ENCODE measurements around the gene SENP6. TPM values are rescaled to one million over a fixed set of nuclear protein-coding genes. Genes with fewer than 3 reads are reported as not detected.
"Not testable (repeated sequence)": the region's sequence is repeated elsewhere in the genome, so short reads cannot be mapped to it uniquely, and the experiment has no call there.

The SENP6 gene
- total RNA-seq, 1 donor from 2014 or later, result 202 TPM

- peaks cover 6% of the 10 kb centered on the region for H4K20me1 ChIP-seq (ENCODE audit: low read depth)
- H3K36me3 Mint-ChIP-seq, result peaks cover 28% of the 10 kb centered on the region
- no peak for DNase-seq (ENCODE audit: low spot score)
- H3K4me2 ChIP-seq, result no peak overlapping the region
- no peak overlapping the region for H2AFZ ChIP-seq (replicated peaks)
- H3K4me1 Mint-ChIP-seq, result no peaks in the 10 kb centered on the region
- no peaks in the 10 kb centered on the region for H3K27me3 Mint-ChIP-seq (ENCODE audit: insufficient read depth, low read depth)
- TF ChIP-seq CTCF (IDR thresholded peaks at IDR 0.05), result no peak
- H3K36me3 ChIP-seq, result peaks cover 22% of the 10 kb centered on the region
- no peaks in the 10 kb centered on the region for H3K27me3 ChIP-seq
- H3K4me3 Mint-ChIP-seq, result no peak overlapping the region
- H3K4me1 ChIP-seq, result no peaks in the 10 kb centered on the region
- H3K9ac ChIP-seq, result no peak overlapping the region
- H3K9me3 Mint-ChIP-seq, result no peaks in the 10 kb centered on the region
- no peak overlapping the region for H3K27ac ChIP-seq
- peaks cover 11% of the 10 kb centered on the region for H3F3A ChIP-seq (ENCODE audit: low read depth)
- peaks cover 92% of the 10 kb centered on the region for H3K79me2 ChIP-seq (ENCODE audit: low read depth)
- H3K27ac Mint-ChIP-seq, result no peak overlapping the region
- no peak overlapping the region for H3K4me3 ChIP-seq
- no peaks in the 10 kb centered on the region for H3K9me3 ChIP-seq (ENCODE audit: low read depth)
These were observed 23.3 kb downstream of the SENP6 start for GRCh38 chr6:75624988-75625387.

- Mint-ChIP-seq H3K27me3 (ENCODE audit: insufficient read depth, low read depth) (no peaks in the 10 kb centered on the region), H3K4me3 (no peak overlapping the region), H3K36me3 (peaks cover 21% of the 10 kb centered on the region), H3K9me3 (no peaks in the 10 kb centered on the region), H3K4me1 (no peaks in the 10 kb centered on the region), H3K27ac (no peak overlapping the region)
- Histone ChIP-seq H3K4me2 (no peak overlapping the region), H3F3A (ENCODE audit: low read depth) (peaks cover 11% of the 10 kb centered on the region), H3K27me3 (no peaks in the 10 kb centered on the region), H3K9ac (no peak overlapping the region), H3K79me2 (ENCODE audit: low read depth) (peaks cover 92% of the 10 kb centered on the region), H3K9me3 (ENCODE audit: low read depth) (no peaks in the 10 kb centered on the region), H3K36me3 (peaks cover 28% of the 10 kb centered on the region), H4K20me1 (ENCODE audit: low read depth) (peaks cover 6% of the 10 kb centered on the region), H2AFZ (replicated peaks) (no peak overlapping the region), H3K27ac (no peak overlapping the region), H3K4me3 (no peak overlapping the region), H3K4me1 (no peaks in the 10 kb centered on the region)
- TF ChIP-seq EZH2 (IDR thresholded peaks at IDR 0.05) (no peak), EZH2phosphoT487 (IDR thresholded peaks at IDR 0.05) (no peak), CTCF (IDR thresholded peaks at IDR 0.05) (no peak)
- no peak for DNase-seq (ENCODE audit: low spot score)
These were observed 24.9 kb downstream of the SENP6 start for GRCh38 chr6:75626561-75626960.

GRCh38 chr6:75627708-75628107 is 26.0 kb downstream of the SENP6 start:
- H3K9ac ChIP-seq; DNase-seq (ENCODE audit: low spot score); H3K27ac Mint-ChIP-seq; H2AFZ ChIP-seq (replicated peaks); H3K4me3 ChIP-seq; H3K4me1 Mint-ChIP-seq; H3K27me3 Mint-ChIP-seq (ENCODE audit: insufficient read depth, low read depth); H3K4me3 Mint-ChIP-seq; H3K9me3 ChIP-seq (ENCODE audit: low read depth); H3K4me2 ChIP-seq; H3K27me3 ChIP-seq; H3K27ac ChIP-seq; H3K4me1 ChIP-seq; H3K9me3 Mint-ChIP-seq; H4K20me1 ChIP-seq (ENCODE audit: low read depth): not testable (repeated sequence)
- Histone ChIP-seq H3F3A (ENCODE audit: low read depth) (peaks cover 11% of the 10 kb centered on the region), H3K79me2 (ENCODE audit: low read depth) (peaks cover 92% of the 10 kb centered on the region), H3K36me3 (peaks cover 29% of the 10 kb centered on the region)
- peaks cover 15% of the 10 kb centered on the region for H3K36me3 Mint-ChIP-seq

GRCh38 chr6:75631859-75632635 is 30.4 kb downstream of the SENP6 start:
- H3K27me3 ChIP-seq, result no peaks in the 10 kb centered on the region
- no peak overlapping the region for H3K4me2 ChIP-seq
- Mint-ChIP-seq H3K4me1 (no peaks in the 10 kb centered on the region), H3K27ac (no peak overlapping the region), H3K4me3 (no peak overlapping the region), H3K36me3 (peaks cover 21% of the 10 kb centered on the region), H3K27me3 (ENCODE audit: insufficient read depth, low read depth) (no peaks in the 10 kb centered on the region), H3K9me3 (no peaks in the 10 kb centered on the region)
- H3K4me1 ChIP-seq, result no peaks in the 10 kb centered on the region
- no peak overlapping the region for H3K9ac ChIP-seq
- TF ChIP-seq EZH2phosphoT487 (IDR thresholded peaks at IDR 0.05) (no peak), EZH2 (IDR thresholded peaks at IDR 0.05) (no peak), CTCF (IDR thresholded peaks at IDR 0.05) (no peak)
- H3F3A ChIP-seq (ENCODE audit: low read depth), result peaks cover 7% of the 10 kb centered on the region
- H3K27ac ChIP-seq, result no peak overlapping the region
- H4K20me1 ChIP-seq (ENCODE audit: low read depth), result peaks cover 4% of the 10 kb centered on the region
- H2AFZ ChIP-seq (replicated peaks), result no peak overlapping the region
- no peak overlapping the region for H3K4me3 ChIP-seq
- H3K9me3 ChIP-seq (ENCODE audit: low read depth), result no peaks in the 10 kb centered on the region
- H3K36me3 ChIP-seq, result peaks cover 36% of the 10 kb centered on the region
- H3K79me2 ChIP-seq (ENCODE audit: low read depth), result peaks cover 61% of the 10 kb centered on the region
- DNase-seq (ENCODE audit: low spot score), result no peak
